ENCODE results near the gene CCDC174.

Gene CCDC174

DNA sequence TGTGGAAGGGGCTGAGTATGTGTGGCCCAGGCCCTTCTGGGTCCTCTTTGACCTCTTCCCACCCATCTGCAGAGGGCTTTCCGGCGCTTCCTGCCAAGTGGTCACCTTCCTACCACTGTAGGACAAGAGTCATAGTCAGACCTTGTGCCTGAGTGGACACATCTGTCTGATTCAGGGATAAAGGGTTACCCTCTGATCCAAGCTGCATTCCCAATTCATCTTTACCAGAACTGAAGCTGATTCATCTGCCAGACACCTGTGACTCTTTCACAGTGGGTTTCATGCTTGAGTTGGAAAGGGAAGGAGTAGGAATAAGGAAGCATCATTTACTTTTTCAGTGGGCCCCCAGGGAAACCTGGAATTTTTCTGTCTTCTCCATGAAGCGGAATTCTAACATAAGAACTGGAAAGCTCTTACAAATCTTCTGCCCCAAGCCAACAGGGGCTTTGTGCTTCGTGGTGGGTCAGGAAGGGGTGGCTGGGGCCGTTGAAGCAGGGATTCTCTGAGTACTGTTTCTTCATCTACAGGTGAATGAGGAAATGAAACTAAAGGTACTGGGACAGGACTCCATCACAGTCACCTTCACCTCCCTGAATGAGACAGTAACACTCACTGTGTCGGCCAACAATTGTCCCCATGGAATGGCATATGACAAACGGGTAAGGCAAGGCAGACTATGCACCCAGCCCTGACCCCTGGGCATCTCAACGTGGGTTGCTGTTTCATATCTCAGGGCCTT is 69.7 kb downstream of the CCDC174 start:
- no peak for TF ChIP-seq ZNF274 (IDR thresholded peaks at IDR 0.05; ENCODE audit: low read depth, low read length)
- no peak overlapping the region for H3K4me3 ChIP-seq (ENCODE audit: low read length)

Data from GM08714 (cell line).